T follicular helper cell (primary cell): Measurements from ENCODE around the gene RAD9A.

ENCODE experiments used
- DNase-seq: peaks from one replicate; pipeline ENCODE4 v3.0.0-alpha.2; 2020; ENCODE audit warnings: low read depth

Gene RAD9A

GRCh38 chr11:67356864-67357561 lies 34.8 kb upstream of the RAD9A start:
- DNase-seq, result peak; percentile 54

GRCh38 chr11:67357831-67358670 lies 33.7 kb upstream of the RAD9A start:
- DNase-seq, result no peak

GRCh38 chr11:67364169-67364568 lies 27.6 kb upstream of the RAD9A start:
- no peak for DNase-seq

GRCh38 chr11:67364783-67365722 lies 26.7 kb upstream of the RAD9A start:
- DNase-seq, result no peak

GRCh38 chr11:67365736-67366444 lies 25.9 kb upstream of the RAD9A start:
- no peak for DNase-seq

GRCh38 chr11:67366546-67366945 lies 25.2 kb upstream of the RAD9A start:
- no peak for DNase-seq

- no peak for DNase-seq
Observed at GRCh38 chr11:67366961-67367760, 24.6 kb upstream of the RAD9A start.

- DNase-seq, result no peak
Observed at GRCh38 chr11:67367761-67368227, 24.0 kb upstream of the RAD9A start.

GRCh38 chr11:67368621-67369020 lies 23.2 kb upstream of the RAD9A start:
- no peak for DNase-seq

GRCh38 chr11:67369275-67369674 lies 22.5 kb upstream of the RAD9A start:
- no peak for DNase-seq

- no peak for DNase-seq
Observed at GRCh38 chr11:67369801-67370284, 21.9 kb upstream of the RAD9A start.

GRCh38 chr11:67370351-67371076 lies 21.3 kb upstream of the RAD9A start:
- DNase-seq, result no peak

GRCh38 chr11:67371189-67371910 lies 20.4 kb upstream of the RAD9A start:
- no peak for DNase-seq

- no peak for DNase-seq
Observed at GRCh38 chr11:67371911-67372320, 19.9 kb upstream of the RAD9A start.

- DNase-seq, result no peak
Observed at GRCh38 chr11:67372321-67372992, 19.3 kb upstream of the RAD9A start.

GRCh38 chr11:67372993-67373647 lies 18.7 kb upstream of the RAD9A start, which contains the start of gene CLCF1:
TSS of gene CLCF1 (minus strand) at chr11:67373598. CDS start at chr11:67373539, 59 bp downstream.
- DNase-seq, result no peak

GRCh38 chr11:67373648-67374570 lies 17.9 kb upstream of the RAD9A start:
- DNase-seq, result peak; percentile 81
